ENCODE data around the gene KRTAP10-7. TPM values are rescaled to one million over a fixed set of nuclear protein-coding genes. Genes with fewer than 3 reads are reported as not detected.

KRTAP10-7 gene
- total and polyA plus RNA-seq, 2 of the 13 experiments (the other 11 are each of a cell fraction or from before 2014, with no cell fraction given): not detected

- no peak for TF ChIP-seq ZFAT (CRISPR knock-in tag; conservative IDR thresholded peaks at IDR 0.05)
- peak; percentile 39; the same call in 1 of the 2 replicates for TF ChIP-seq ZNF281 (CRISPR knock-in tag; IDR thresholded peaks at IDR 0.05; ENCODE audit: borderline replicate concordance)
- no peak for TF ChIP-seq ZNF3 (CRISPR knock-in tag; IDR thresholded peaks at IDR 0.05)
- peak; percentile 72; the same call in 1 of the 2 replicates for TF ChIP-seq BRCA1 (CRISPR knock-in tag; IDR thresholded peaks at IDR 0.05)
- no peak for TF ChIP-seq TCF7L2 (IDR thresholded peaks at IDR 0.05; ENCODE audit: low read depth, low read length)
- TF ChIP-seq YY1 (IDR thresholded peaks at IDR 0.05; ENCODE audit: insufficient read depth, insufficient replicate concordance, low read depth, low read length): peak; percentile 8
- TF ChIP-seq, protein P1, sequence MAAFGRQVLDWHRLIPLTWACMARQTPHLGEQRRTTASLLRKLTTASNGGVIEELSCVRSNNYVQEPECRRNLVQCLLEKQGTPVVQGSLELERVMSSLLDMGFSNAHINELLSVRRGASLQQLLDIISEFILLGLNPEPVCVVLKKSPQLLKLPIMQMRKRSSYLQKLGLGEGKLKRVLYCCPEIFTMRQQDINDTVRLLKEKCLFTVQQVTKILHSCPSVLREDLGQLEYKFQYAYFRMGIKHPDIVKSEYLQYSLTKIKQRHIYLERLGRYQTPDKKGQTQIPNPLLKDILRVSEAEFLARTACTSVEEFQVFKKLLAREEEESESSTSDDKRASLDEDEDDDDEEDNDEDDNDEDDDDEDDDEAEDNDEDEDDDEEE (CRISPR knock-in tag; IDR thresholded peaks at IDR 0.05): peak; percentile 77; the same call in 1 of the 2 replicates
- TF ChIP-seq ZNF724P (CRISPR knock-in tag; IDR thresholded peaks at IDR 0.05; ENCODE audit: borderline replicate concordance): peak; percentile 91
- peak; percentile 79; the same call in 1 of the 2 replicates for TF ChIP-seq ZNF614 (CRISPR knock-in tag; IDR thresholded peaks at IDR 0.05; ENCODE audit: borderline replicate concordance)
- TF ChIP-seq, protein P2, sequence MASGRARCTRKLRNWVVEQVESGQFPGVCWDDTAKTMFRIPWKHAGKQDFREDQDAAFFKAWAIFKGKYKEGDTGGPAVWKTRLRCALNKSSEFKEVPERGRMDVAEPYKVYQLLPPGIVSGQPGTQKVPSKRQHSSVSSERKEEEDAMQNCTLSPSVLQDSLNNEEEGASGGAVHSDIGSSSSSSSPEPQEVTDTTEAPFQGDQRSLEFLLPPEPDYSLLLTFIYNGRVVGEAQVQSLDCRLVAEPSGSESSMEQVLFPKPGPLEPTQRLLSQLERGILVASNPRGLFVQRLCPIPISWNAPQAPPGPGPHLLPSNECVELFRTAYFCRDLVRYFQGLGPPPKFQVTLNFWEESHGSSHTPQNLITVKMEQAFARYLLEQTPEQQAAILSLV (CRISPR knock-in tag; IDR thresholded peaks at IDR 0.05; ENCODE audit: borderline replicate concordance): peak; percentile 86
- TF ChIP-seq SRSF9 (IDR thresholded peaks at IDR 0.05; ENCODE audit: borderline replicate concordance, insufficient read depth, low read depth, low read length, poor library complexity, severe bottlenecking): no peak
- TF ChIP-seq SRSF1 (optimal IDR thresholded peaks at IDR 0.05; ENCODE audit: low read depth, low read length): no peak
- no peak for TF ChIP-seq CSRNP2 (CRISPR knock-in tag; conservative IDR thresholded peaks at IDR 0.05; ENCODE audit: low read depth)
- no peak for TF ChIP-seq ZNF234 (CRISPR knock-in tag; conservative IDR thresholded peaks at IDR 0.05)
- peak; percentile 58; the same call in 1 of the 2 replicates for TF ChIP-seq CEBPG (CRISPR knock-in tag; IDR thresholded peaks at IDR 0.05)
- peak; percentile 86; the same call in 1 of the 2 replicates for TF ChIP-seq IKZF5 (CRISPR knock-in tag; IDR thresholded peaks at IDR 0.05)
- TF ChIP-seq, protein P3, sequence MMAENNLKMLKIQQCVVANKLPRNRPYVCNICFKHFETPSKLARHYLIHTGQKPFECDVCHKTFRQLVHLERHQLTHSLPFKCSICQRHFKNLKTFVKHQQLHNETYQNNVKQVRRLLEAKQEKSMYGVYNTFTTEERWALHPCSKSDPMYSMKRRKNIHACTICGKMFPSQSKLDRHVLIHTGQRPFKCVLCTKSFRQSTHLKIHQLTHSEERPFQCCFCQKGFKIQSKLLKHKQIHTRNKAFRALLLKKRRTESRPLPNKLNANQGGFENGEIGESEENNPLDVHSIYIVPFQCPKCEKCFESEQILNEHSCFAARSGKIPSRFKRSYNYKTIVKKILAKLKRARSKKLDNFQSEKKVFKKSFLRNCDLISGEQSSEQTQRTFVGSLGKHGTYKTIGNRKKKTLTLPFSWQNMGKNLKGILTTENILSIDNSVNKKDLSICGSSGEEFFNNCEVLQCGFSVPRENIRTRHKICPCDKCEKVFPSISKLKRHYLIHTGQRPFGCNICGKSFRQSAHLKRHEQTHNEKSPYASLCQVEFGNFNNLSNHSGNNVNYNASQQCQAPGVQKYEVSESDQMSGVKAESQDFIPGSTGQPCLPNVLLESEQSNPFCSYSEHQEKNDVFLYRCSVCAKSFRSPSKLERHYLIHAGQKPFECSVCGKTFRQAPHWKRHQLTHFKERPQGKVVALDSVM (CRISPR knock-in tag; IDR thresholded peaks at IDR 0.05): no peak
- no peak for TF ChIP-seq ZNF335 (CRISPR knock-in tag; IDR thresholded peaks at IDR 0.05)
Observed at GRCh38 chr21:44593598-44594405, 6.6 kb upstream of the KRTAP10-7 start (continued).

All from HepG2 (cell line).